ENCODE results near the gene DSCAML1. TPM values are rescaled to one million over a fixed set of nuclear protein-coding genes. Genes with fewer than 3 reads are reported as not detected.

The DSCAML1 gene
- total RNA-seq, 1 experiment from 2014 or later: 0.15 TPM

DNA sequence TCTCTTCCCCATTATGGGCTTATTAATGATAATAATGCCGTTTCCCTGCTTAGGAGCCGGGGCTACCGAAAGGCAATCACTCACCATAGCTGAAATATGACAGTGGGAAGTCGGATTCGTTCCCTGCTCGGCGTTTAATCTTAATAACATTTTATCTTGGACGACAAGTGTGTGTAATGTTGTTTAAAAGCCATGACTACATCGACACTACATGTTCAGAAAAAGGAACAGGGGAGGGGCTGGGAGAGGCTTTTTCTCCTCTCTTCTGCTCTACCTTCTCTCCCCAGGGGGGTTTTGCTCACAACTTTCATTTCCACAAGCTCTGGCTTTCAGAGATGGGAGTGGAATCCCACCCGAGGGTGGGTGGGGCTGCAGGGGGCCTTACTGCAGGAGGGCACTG, 105.5 kb downstream of the DSCAML1 start:
- no peak overlapping the region for H3K4me2 ChIP-seq (ENCODE audit: insufficient read depth, insufficient read length, low read length)
- no peak overlapping the region for H3K23ac ChIP-seq (ENCODE audit: insufficient read length, low read depth, low read length)
- H3K27ac Mint-ChIP-seq: peak overlapping the region in 1 of 3 experiments; percentile 50; a peak in 1 of 7 replicates
- no peak overlapping the region for H3K14ac ChIP-seq (ENCODE audit: insufficient read depth, low read length)
- peaks cover 23 to 31% of the 10 kb centered on the region in 2 experiments for H3K4me1 Mint-ChIP-seq
- DNase-seq: no peak
- H3K9me3 ChIP-seq (ENCODE audit: control insufficient read depth, low read depth, low read length): no peaks in the 10 kb centered on the region
- H3K79me2 ChIP-seq (ENCODE audit: insufficient read depth, low read length): no peaks in the 10 kb centered on the region
- H3K27ac ChIP-seq (ENCODE audit: insufficient read length, low read depth, low read length): no peak overlapping the region
- TF ChIP-seq, protein P1, sequence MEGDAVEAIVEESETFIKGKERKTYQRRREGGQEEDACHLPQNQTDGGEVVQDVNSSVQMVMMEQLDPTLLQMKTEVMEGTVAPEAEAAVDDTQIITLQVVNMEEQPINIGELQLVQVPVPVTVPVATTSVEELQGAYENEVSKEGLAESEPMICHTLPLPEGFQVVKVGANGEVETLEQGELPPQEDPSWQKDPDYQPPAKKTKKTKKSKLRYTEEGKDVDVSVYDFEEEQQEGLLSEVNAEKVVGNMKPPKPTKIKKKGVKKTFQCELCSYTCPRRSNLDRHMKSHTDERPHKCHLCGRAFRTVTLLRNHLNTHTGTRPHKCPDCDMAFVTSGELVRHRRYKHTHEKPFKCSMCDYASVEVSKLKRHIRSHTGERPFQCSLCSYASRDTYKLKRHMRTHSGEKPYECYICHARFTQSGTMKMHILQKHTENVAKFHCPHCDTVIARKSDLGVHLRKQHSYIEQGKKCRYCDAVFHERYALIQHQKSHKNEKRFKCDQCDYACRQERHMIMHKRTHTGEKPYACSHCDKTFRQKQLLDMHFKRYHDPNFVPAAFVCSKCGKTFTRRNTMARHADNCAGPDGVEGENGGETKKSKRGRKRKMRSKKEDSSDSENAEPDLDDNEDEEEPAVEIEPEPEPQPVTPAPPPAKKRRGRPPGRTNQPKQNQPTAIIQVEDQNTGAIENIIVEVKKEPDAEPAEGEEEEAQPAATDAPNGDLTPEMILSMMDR (conservative IDR thresholded peaks at IDR 0.05): no peak
- H3K79me1 ChIP-seq (ENCODE audit: insufficient read depth, low read depth, low read length, poor library complexity, severe bottlenecking): no peaks in the 10 kb centered on the region
- no peak overlapping the region for H2BK5ac ChIP-seq (ENCODE audit: insufficient read length, low read length)
- no peak overlapping the region for H3K9ac ChIP-seq (ENCODE audit: extremely low read depth, insufficient read length, low read length)
- no peak overlapping the region for H3K56ac ChIP-seq (ENCODE audit: insufficient read length, low read depth, low read length)
- H2BK20ac ChIP-seq (ENCODE audit: low read depth, low read length, poor library complexity, severe bottlenecking): no peak overlapping the region
- no peaks in the 10 kb centered on the region; a peak in 1 of 7 replicates for H3K36me3 Mint-ChIP-seq (ENCODE audit: insufficient read depth in 1 of 3, low read depth in 3 of 3)
- H2BK12ac ChIP-seq (ENCODE audit: insufficient read length, low read depth, low read length): no peak overlapping the region
- H4K5ac ChIP-seq (ENCODE audit: insufficient read length, low read depth, low read length): no peak overlapping the region
- H4K20me1 ChIP-seq (ENCODE audit: control insufficient read depth, insufficient read depth, insufficient read length): no peaks in the 10 kb centered on the region
- no peaks in the 10 kb centered on the region for H3K27me3 ChIP-seq (ENCODE audit: insufficient read depth, low read length)
- H3K4me3 Mint-ChIP-seq: no peak overlapping the region
- no CpG with 5 or more reads among the region's 10 CpGs for WGBS (ENCODE audit: extremely low coverage, insufficient read length, low lambda C conversion rate)
- no peak overlapping the region for H3K18ac ChIP-seq (ENCODE audit: insufficient read length, low read depth, low read length)
- no peak overlapping the region for H3K4ac ChIP-seq (ENCODE audit: low read depth, low read length)
- peaks cover 7% of the 10 kb centered on the region for H3K27me3 Mint-ChIP-seq (ENCODE audit: low read depth)
- no peak overlapping the region for H4K91ac ChIP-seq (ENCODE audit: insufficient read length, low read depth, low read length)
- H3T11ph ChIP-seq (ENCODE audit: low read length): no peak overlapping the region
- H4K8ac ChIP-seq (replicated peaks; ENCODE audit: insufficient read length, low read depth, low read length): no peak overlapping the region
- no peaks in the 10 kb centered on the region for H3K9me3 Mint-ChIP-seq
- H3K4me1 ChIP-seq (ENCODE audit: insufficient read depth, low read length): no peaks in the 10 kb centered on the region; the same call in 1 of the 2 replicates
- no peak overlapping the region for H2BK15ac ChIP-seq (ENCODE audit: low read depth, low read length)
- no peaks in the 10 kb centered on the region for H3K23me2 ChIP-seq (ENCODE audit: insufficient read length, low read depth, low read length, poor library complexity, severe bottlenecking)
- no peak overlapping the region for H2AFZ ChIP-seq (ENCODE audit: low read length)
- no peak overlapping the region for H2AK5ac ChIP-seq (ENCODE audit: insufficient read length, low read length)
- no peak overlapping the region for H2BK120ac ChIP-seq (ENCODE audit: low read depth, low read length, poor library complexity, severe bottlenecking)

All from H9 (cell line).